GM12875 (cell line): Measurements from ENCODE around the gene MARCO.
"Not testable (repeated sequence)": the region's sequence is repeated elsewhere in the genome, so short reads cannot be mapped to it uniquely, and the experiment has no call there.

Source experiments
- H3K4me3 ChIP-seq: one replicate; pipeline ENCODE4 v1.5.1; 2011; ENCODE audit warnings: low read depth, low read length, control low read depth
- CTCF ChIP-seq: IDR thresholded peaks from 2 replicates; pipeline ENCODE4 v1.5.1; 2011; ENCODE audit warnings: low read depth, mild to moderate bottlenecking, control low read depth, inconsistent platforms, low read length, moderate library complexity, borderline replicate concordance; ENCODE audit not compliant: insufficient read depth

Gene MARCO

DNA sequence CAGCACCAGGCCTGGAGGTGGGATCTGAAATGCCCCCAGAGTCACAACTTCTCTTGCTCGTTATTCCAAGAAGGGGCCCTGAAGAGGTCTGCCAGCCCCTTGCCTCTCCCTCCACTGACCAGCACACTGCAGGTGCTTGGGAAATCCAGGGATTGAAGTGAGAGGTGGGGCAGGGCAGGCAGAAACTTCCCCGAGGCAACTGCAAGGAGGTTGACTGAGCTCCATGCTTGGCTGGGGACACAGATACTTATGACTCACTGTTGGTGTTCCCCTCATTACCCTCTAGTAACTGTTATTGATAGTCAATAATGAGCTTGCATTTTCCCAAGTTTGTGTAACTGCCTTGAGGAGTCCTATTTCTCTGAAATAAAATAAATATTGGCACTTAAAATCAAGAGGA is 47.5 kb downstream of the MARCO start:
- no peak for TF ChIP-seq CTCF
- H3K4me3 ChIP-seq: no peak overlapping the region

DNA sequence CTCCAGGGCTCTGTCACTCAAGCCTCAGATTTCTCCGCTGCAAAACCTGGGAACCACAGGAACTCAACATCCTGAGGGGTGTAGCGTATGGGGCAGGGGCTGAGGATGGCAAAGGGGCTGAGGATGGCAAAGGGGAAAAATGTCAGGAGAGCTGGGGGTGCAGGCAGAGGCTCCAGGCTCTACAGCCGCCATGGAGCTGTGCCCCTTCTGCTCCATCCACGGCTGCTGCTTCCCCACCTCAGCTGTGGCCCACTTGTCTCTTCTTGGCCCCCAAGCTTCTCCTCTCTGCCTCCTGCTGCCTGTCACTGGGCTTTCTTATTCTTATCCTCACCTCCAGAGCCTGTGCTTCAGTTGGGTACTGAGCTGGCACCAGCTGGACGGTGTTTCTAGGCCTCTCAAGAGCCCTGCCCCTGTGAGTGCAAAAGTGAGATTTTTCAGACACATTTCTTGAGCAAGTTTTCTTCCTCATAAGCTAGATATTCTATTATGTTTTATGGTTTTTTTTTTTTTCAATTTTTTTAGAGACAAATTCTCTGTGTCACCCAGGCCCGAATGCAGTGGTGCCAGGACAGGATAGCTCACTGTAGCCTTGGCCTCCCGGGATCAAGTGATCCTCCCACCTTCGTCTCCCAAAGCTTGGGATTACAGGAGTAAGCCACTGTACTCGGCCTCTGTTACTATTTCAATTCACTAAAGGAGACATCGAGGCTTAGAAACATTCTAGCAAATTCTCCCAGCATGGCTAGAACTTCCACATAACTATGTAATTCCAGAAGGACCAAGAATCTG is 49.0 kb downstream of the MARCO start:
- no peak for TF ChIP-seq CTCF

DNA sequence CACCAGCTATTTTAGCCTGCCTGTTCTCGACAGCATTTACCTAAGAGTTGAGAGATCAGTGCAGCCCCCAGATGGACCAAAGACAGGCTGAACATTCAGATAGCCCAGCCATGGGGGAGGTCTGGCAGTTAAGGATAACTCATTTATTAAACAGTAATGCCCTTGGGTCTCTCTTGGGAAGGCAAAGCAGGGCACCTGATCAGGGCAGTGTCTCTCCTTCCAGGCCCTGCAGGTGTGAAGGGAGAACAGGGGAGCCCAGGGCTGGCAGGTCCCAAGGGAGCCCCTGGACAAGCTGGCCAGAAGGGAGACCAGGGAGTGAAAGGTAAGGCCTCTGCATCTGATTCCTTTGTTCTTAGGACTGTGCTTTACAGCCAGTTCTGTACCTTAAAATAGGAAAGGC is 49.6 kb downstream of the MARCO start:
- no peak overlapping the region for H3K4me3 ChIP-seq
- TF ChIP-seq CTCF: no peak

More for the DNA sequence above, 49.0 kb downstream of the MARCO start:
- H3K4me3 ChIP-seq: no peak overlapping the region

DNA sequence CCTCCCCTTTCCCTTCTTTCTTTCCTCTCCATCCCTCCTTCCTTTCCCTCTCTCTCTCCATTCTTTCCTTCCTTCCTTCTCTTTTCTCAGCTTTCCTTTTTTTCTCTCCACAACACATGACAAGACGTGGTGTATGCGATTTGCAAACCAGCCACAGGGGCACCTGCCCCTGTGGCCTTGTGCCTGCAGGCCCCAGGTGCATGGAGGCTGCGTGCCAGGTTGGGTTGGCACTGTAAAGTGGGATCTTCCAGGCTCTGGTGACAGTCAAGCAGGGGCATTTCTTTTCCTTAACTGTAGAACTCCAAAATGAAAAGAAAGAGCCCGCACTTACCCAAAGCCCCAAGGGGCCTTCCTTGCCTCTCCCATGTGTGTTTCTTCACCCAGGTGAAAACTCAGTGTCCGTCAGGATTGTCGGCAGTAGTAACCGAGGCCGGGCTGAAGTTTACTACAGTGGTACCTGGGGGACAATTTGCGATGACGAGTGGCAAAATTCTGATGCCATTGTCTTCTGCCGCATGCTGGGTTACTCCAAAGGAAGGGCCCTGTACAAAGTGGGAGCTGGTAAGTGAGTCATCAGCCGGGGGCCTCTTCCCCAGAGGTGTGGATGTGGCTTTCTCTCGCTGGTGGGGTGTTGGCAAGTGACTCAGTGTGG is 50.9 kb downstream of the MARCO start:
- TF ChIP-seq CTCF: no peak
- H3K4me3 ChIP-seq: no peak overlapping the region

GRCh38 chr2:118993392-118993752 is 51.4 kb downstream of the MARCO start:
- H3K4me3 ChIP-seq: no peak overlapping the region
- TF ChIP-seq CTCF: no peak

DNA sequence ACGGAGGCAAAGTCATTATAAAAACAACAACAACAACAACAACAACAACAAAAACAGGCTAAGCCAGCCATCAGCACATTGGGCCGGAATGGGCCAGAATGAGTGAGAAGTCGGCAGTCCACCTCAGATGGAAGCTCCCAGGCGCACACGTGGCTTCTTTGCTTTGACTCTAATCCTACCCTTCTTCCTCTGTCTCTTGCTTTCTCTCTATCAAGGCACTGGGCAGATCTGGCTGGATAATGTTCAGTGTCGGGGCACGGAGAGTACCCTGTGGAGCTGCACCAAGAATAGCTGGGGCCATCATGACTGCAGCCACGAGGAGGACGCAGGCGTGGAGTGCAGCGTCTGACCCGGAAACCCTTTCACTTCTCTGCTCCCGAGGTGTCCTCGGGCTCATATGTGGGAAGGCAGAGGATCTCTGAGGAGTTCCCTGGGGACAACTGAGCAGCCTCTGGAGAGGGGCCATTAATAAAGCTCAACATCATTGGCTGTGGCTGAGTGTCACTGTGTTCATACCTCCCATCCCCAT is 52.2 kb downstream of the MARCO start:
- TF ChIP-seq CTCF: no peak

GRCh38 chr2:118994778-118995177 is 52.8 kb downstream of the MARCO start:
- TF ChIP-seq CTCF: no peak
- no peak overlapping the region for H3K4me3 ChIP-seq

More for the DNA sequence above, 52.2 kb downstream of the MARCO start:
- H3K4me3 ChIP-seq: no peak overlapping the region

GRCh38 chr2:119003856-119004255 is 61.9 kb downstream of the MARCO start:
- H3K4me3 ChIP-seq: not testable (repeated sequence)
